Measurements from ENCODE around the gene KRT85.
"Not testable (repeated sequence)": the region's sequence is repeated elsewhere in the genome, so short reads cannot be mapped to it uniquely, and the experiment has no call there.

KRT85 gene

DNA sequence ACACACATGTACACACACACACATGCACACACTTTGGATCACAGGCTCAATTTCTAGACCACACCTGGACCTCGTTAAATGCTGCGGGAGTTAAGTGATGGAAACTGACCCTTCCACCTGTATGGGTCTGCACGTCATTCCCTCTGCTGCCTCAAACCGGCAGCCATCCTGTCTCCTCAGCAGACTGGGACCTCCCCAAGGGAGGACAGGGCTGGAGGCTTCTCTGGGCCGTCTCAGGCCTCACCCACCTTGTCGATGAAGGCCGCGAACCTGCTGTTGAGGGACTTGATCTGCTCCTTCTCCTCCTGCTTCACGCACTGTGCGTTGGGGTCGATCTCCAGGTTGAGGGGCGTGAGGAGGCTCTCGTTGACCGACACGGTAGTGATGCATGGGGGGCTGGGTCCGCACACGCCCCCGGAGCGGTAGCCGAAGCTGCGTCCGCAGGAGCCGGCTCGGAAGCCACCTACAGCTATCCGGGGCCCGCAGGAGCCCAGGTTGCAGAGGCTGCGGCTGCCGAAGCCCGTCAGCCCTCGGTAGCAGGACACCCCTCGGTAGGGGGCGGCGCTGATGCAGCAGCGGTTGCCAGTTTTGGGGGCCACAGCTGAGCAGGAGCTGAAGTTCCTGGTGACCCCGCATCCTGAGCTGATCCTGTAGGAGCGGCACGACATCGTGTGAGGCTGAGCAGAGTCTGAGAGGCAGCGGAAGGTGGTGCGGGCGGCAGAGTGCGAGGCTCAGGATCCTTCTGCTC lies at the start of gene KRT85:
KRT85 (minus strand) TSS at position 744 of the 748 bp plus-strand sequence; CDS start at position 668, 76 bp downstream.
- DNase-seq (ENCODE audit: low spot score): no peak

DNA sequence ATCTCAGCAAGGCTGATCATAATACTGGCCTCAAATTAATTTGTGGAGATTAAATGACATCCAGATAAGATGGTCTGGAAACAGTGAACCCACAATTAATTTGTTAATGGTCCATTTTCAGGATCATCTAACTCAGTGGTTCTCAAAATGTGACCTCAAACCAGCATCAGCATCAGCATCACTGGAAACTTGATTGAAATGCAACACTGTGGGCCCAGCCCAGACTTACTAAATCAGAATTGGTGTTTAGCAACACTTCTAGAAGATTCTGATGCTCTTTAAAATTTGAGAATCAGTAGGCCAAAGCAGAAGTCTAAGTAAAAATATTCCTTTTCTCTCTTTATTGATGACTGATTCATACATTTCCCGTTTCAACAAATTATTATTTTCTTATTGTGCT lies 49.5 kb upstream of the KRT85 start:
- DNase-seq (ENCODE audit: low spot score): no peak

DNA sequence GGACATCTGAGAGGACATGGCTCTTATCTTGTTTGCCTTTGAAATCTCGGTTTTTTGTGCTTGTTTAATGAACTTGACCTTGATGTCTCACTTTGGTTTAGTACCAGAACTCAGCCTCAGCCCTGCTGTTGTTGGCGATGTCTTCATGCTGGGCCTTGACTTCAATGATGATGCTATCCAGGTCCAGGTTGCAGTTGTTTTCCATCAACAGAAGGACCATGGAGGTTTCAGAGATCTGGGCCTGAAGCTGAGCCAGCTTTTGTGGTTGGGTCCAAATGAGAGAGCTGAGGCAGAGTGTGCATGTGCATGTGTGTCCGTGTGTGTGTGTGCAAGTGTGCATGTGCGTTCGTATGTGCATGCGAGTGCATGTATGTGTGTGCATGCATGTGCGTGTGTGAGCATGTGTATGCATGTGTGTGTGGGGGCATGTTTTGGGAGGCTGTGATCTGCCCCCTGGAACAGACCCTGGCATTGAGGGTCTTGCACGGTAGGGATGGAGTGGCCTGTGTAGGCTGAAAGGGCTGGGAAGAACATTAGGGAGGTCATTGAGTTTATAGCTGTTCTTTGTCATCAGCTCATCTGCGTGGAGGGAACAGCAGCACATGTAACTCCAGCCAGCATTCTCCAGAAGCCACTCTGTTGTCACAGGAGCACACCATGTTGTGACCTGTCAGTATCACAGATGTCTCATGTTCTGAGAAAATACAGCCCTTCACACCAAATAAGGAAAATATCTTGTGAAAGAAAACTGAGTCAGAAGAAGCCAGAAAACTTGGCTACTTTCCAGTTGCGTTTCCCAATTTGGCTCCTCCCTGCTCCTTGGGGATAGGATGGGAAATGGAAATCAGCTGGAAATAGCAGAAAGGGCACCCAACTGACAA lies 48.8 kb upstream of the KRT85 start:
- DNase-seq (ENCODE audit: low spot score): no peak

DNA sequence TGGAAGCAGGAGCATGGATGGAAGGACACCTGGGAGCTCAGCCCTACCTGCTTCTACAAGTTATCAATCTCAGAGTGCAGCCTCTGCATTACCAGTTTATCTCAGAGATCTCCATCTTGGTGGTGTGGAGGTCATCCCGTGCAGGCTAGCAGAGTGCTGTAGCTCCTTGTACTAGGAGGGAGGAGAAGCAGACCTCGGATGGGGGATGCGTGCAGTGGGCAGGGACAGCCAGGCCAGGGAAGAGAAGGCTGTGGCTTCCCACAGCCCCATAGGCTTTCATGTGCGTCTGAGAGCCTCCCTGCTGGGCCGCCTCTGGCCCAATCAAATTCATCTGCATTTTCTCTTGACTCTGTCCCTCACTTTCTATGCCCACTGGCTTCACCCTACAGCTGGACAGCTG lies 47.7 kb upstream of the KRT85 start:
- DNase-seq (ENCODE audit: low spot score): no peak

DNA sequence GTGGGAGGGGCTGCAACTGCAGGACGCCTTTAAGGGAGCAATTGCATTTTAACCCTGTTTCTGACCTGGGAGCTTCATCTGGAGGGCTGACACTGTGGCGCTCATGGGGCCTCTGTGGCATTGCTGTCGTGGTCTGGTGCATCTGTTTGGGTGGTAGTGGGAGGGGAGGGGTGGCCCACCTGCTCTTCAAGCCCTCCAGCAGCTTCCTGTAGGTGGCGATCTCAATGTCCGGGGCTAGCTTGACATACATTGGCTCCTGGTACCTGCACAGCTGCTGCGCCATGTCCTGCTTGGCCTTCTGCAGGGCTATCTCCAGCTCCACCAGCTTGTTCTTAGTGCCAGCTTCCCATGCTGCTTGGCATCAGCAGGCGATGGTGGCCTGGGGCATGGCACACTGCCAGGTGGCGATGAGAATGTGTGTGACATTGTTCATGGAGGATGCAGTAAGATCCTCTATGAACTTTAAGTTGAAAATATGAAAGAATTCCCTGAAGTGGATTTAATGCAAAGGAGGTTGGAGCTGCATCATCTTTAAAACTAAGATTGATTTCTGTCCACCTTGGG lies 46.6 kb upstream of the KRT85 start:
- DNase-seq (ENCODE audit: low spot score): no peak

DNA sequence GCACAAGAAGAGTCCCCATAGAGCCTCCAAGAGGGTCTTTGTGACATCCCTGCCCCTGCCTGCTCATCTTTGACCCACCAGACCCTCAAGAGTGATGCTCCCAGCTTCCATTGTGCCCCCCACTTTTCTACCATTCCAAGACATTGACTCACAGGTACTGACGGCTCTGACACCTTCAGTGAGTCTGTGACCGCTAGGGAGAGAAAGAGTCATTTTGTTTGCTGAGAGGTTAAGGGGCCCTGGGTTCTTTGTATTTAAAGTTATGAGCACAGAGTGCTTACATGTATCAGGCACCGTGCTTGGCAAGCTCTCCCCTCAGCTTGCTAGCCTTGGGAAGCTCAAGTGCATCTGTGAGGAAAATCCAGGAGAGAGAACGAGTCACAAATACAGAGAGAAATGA lies 45.9 kb upstream of the KRT85 start:
- no peak for DNase-seq (ENCODE audit: low spot score)

DNA sequence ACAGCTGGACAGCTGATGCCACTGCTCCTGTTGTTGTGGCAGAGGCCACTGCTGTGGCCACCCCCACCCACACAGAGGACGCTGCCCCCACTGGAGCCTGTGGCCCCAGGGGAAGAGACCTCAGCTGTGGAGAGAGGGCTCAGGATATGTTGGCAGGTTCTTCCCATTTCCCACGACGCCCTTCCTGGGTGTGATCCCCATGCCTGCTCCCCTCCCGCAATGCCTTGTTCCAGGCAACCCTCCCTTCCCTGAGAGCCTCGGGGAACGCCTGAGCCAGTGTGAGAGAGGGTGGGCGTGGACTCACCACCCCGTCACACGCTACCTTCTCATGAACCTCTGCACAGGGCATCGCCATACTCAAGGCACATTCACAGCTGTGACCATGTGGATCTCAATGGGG lies 44.5 kb upstream of the KRT85 start:
- DNase-seq (ENCODE audit: low spot score): no peak

DNA sequence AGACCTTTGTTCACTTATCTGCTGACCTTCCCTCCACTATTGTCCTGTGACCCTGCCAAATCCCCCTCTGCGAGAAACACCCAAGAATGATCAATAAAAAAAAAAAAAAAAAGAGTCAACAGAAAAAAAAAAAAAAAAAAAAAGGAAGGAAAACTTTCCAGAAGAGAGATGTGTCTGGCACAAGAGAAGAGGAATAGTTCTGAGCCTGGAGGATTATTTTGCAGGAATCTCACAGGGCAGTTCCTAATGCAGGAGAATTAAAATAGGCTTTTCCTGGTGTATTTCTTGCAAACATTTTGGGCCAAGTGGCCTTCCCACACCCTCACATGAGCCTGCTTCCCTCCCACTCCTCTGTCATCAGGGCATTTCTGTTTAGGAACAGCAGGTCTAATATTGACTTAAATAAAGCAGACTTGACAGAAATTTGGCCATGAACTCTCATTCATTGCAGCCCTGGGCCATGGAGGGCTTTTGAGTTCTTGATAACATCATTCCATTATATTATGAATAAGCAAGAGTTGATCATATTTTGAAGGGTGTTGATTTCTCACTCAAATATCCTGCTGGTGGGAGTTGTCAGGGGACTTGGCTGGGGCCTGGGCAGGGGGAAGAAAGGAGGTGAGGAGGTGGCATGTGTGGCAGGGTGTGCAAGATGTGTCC lies 43.4 kb upstream of the KRT85 start:
- not testable (repeated sequence) for DNase-seq (ENCODE audit: low spot score)

DNA sequence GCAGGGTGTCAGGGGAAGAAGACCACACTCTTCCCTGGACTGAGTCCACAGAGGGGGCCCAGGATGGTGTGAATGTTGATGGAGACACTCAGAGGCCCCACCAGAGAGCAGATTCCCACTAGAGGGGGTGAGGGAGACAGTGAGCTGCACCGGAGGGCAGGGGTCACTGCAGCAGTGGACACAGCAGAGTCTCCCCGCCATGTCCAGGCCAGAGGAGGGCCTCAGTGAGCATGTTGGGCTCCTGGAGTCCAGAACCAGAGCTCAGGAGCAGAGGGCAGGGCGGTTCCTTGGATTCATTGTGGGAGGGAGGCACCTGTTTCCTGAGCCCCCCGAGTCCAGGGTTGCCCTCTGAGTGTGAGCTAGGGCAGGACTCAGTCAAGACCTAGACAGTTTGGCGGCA lies 40.6 kb upstream of the KRT85 start:
- DNase-seq (ENCODE audit: low spot score): no peak

DNA sequence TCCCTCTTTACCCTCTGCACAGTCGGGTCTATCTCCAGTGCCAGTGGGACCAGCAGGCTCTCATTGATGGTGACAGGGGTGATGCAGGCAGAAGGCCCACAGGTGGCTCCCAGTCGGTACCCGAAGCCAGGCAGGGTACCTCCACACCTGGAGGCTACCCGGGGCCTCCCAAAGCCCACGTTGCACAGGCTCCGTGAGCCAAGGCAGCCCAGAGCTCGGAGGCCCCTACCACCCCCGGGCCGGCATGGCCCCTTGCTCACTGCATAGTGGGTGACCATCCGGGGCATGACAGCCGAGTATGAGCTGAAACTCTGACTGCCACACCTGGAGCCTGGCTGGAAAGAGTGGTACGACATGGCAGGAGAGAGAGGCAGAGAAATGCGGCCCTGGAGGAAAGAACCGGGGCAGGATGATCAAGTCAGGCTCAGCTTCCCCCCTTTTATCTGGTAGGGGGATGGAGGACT lies 38.7 kb upstream of the KRT85 start, which contains the start of gene KRT82:
KRT82 (minus strand) TSS at position 414 of the 464 bp plus-strand sequence; CDS start at position 356, 58 bp downstream.
- no peak for DNase-seq (ENCODE audit: low spot score)

DNA sequence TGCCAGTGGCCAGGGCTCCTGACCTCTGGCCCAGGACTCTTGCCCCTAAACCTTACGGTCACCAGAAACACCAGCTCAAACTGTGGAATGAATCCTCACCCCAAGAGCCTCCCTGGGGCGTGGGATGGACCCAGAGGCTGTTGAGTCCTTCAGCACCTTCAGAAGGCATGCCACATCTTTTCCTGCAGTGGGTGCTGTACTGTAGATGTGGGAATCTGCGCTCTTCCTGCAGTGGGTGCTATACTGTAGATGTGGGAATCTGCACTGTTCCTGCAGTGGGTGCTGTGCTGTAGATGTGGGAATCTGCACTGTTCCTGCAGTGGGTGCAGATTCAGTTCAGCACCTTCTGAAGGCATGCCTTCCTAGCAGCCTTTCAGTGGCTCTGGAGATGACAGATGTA lies 37.7 kb upstream of the KRT85 start:
- no peak for DNase-seq (ENCODE audit: low spot score)

DNA sequence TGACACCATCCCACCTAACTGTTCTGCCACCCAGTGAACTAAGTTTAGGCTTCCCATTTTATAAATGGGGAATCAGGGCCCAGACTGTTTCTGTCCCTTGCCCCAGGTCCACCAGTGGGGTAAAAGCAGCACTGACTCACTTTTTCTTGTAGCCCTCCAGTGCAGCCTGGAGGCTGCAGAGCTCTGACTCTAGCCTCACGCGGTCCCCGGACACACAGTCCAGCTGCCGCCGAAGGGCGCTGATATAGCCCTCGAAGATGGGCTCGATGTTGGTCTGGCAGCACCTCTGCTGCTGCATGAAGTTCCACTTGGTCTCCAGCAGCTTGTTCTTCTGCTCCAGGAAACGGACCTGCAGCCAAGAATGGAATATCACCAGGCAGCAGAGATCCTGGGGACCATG lies 36.3 kb upstream of the KRT85 start:
- no peak for DNase-seq (ENCODE audit: low spot score)

DNA sequence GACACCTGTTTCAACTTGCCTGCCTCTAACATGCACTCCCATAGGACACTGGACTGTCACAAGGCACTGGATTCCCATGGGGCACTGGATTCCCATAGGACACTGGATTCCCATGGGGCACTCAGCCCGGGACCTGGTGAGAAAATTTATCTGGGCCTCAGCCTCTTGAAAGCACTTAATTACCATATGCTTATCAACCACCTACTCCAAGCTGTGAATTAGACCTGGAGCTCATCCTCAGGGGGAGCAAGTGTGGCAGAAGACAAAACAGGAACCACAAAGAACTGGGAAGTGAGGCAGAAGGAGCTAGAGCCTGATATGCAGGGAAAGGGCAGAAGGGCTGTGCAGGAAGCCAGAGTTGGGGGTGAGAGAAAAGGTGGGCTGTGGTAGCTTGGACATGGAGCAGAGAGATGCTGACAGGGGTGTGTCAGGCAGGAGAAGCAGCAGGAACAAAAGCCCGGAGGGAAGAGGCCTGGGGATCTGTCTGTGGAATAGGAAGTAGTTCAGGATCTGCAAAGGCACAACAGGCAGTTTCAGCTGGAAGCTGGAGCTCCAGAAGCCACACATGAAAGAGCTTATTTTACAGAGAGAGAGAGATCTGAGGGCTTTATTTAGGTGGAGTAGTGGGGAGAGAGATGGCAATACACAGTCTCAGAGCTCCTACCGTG lies 35.7 kb upstream of the KRT85 start:
- no peak for DNase-seq (ENCODE audit: low spot score)

DNA sequence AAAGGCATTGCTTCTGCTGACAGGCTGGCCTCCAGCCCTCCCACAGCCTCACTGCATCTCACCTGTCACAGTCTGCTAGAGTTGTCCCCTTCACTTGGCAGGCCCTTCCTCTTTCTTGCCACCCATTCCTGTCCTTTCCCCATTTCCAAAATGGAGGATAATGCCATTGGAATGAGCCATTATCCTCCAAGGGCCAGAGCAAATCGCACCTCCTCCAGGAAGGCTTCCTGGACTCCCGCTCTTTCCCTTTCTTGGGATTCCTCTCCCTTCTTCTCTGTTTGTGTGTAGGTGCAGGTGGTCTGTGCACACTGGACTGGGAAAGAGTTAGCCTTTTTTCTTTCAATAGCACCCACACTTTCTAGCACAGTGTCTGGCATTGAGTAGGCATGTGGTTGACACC lies 35.1 kb upstream of the KRT85 start:
- no peak for DNase-seq (ENCODE audit: low spot score)

DNA sequence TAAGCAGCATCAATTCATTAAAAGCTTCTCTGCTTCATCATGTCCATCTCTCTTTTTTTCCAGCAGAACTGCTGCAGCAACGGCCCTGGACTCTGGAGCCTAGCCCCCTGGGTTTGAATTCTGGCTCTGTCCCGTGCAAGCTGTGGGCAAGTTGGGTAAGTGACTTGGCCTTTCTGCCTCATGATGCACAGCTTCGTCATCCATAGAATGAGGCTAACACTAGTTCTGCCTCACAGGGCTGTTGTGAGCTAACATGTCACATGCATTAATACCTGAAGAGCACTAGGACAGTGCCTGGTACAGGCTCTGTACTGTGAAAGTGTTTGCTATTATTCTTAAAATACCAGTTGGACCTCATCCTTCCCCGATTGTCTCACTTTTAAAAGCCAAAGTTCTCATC lies 34.6 kb upstream of the KRT85 start:
- DNase-seq (ENCODE audit: low spot score): no peak

DNA sequence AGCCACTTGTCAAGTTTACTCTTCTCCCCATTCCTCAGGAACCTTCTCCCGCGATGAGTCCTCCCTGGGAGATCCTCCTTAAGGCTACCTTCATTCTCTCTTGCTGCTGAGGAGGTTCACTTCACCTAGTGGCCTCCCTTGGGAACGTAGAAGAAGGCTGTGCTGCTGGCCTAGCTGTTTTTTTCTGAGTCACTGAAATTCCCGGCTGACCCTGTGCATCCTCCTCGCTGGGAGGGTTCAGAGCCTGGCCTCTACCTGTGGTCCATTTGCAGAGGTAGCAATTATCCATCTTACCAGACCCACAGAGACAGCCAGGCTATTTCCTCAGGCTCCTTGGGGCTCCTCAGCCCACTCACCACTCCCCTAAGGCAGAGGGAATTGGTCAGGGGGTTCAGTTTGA lies 34.2 kb upstream of the KRT85 start:
- no peak for DNase-seq (ENCODE audit: low spot score)

DNA sequence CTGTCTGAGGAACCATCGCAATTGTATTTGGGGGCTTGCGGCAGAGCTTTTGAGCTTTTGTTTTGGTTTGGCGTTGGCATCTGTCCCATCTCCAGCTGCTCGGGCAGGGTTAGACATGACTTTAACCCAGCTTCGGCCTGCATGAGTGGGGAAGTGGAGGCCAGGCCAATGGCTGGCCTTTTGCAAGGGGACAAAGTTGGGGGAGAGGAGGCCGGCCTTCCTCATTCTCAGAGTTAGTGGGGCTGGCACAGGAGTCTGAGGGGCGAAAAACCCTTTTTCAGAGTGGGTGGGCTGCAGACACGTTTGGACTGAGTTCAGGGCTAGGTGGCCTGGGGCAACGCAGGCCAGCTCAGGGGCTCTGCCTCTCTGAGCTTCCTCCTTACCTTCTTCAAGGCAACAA lies 33.6 kb upstream of the KRT85 start:
- DNase-seq (ENCODE audit: low spot score): no peak

DNA sequence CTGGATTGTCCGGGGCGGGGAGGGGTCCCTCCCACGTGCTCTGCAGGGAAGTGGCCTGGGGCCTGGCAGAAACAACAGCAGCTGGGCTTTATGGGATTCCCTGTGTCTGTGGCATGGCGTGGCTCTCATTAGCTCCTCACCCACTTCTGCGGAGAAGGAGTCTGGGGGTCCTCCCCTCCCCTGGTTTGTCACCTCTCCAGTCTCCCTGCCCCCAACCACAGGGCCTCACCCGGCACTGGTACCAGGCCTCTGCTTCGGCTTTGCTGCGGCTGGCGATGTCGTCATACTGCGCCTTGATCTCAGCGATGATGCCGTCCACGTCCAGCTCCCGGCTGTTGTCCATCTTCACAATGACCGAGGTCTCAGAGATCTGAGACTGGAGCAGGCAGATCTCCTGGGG lies 32.5 kb upstream of the KRT85 start:
- no peak for DNase-seq (ENCODE audit: low spot score)

DNA sequence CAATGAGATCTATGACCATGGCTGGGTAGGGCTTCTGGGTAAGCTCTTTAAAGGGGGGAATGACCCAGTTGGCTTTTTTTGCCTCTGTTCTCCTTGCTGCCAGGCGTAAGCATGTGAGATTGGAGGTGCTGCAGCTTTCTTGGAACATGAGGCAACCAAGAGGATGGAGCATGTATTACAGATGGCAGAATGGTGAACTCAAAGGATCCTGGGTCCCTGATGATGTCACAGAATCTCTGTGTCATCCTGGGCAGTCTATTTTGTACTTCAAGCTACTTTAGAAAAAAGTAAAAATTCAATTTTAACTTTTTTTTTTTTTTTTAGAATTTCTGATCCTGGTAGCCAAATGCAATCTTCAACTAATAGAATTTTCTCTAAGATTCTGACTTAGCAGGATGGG lies 30.9 kb upstream of the KRT85 start:
- no peak for DNase-seq (ENCODE audit: low spot score)

DNA sequence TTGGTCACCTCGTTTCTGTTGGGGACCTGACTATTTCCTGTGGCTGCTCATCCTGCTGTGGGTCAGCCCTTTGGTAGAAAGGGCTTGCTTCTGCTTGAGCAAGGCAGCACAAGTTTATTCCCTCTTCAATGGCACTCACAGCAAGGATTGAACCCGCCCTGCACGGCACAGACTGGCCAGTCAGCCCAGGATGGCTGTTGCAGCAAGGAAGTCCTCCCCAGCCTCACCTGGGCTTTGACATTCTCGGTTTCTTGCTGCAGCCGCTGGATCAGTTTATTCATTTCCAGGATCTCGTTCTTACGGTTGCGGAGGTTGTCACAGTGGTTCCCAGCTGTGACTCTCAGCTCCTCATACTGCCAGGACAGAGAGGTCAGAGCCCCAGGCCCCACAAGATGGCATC lies 29.4 kb upstream of the KRT85 start:
- DNase-seq (ENCODE audit: low spot score): no peak

DNA sequence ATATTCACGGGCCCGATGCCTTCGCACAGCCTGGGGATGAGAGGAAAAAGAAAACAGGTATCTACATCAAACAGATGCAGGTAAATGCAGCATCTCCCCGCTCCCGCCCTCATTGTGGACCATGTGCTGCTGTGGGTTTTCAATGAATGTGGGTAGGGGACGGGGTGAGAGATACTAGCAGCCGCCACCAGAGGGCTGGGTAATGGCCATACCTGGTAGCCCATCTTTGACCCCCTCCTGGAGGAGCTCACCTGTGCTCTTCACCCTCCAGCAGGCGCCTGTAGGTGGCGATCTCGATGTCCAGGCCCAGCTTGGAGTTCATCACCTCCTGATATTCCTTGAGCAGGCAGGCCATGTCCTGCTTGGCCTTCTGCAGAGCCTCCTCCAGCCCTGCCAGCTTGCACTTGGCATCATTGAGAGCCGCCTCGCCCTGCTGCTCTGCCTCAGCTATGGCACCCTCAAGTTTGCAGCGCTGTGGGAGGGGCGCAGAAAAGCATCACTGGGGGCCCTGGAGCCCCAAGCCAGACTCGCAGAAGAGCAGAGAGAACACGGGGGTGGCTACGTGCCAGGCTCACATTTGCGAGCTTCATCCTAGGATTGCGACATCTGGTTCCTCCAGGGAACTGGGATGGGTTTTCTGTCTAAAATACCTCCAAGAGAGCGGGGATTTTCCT lies 28.6 kb upstream of the KRT85 start:
- no peak for DNase-seq (ENCODE audit: low spot score)
